ENCODE data around the gene MFSD12. TPM values are rescaled to one million over a fixed set of nuclear protein-coding genes. Genes with fewer than 3 reads are reported as not detected.

The MFSD12 gene
- total RNA-seq, 1 experiment from 2014 or later = 34.5 TPM

GRCh38 chr19:3556423-3556977, 886 bp downstream of the MFSD12 start:
- Histone ChIP-seq H3K27ac (ENCODE audit: low read length) (peak overlapping the region; percentile 20; the same call in 1 of the 2 replicates), H2AFZ (ENCODE audit: low read length) (no peak overlapping the region), H3K4me3 (ENCODE audit: low read length) (peak overlapping the region; percentile 85), H3K9me3 (ENCODE audit: low read length) (no peaks in the 10 kb centered on the region), H3K9me2 (replicated peaks; ENCODE audit: insufficient read depth, low read length) (no peaks in the 10 kb centered on the region), H3K27me3 (ENCODE audit: low read length) (no peaks in the 10 kb centered on the region), H3K4me1 (ENCODE audit: low read length) (peaks cover 52% of the 10 kb centered on the region), H4K20me1 (ENCODE audit: insufficient read depth, low read depth, low read length) (peaks cover 15% of the 10 kb centered on the region; the same call in 1 of the 2 replicates), H3K4me2 (ENCODE audit: low read depth, low read length, poor library complexity, severe bottlenecking) (peak overlapping the region; percentile 98), H3K79me2 (ENCODE audit: low read length) (peaks cover 46% of the 10 kb centered on the region), H3K36me3 (ENCODE audit: insufficient read depth, low read length) (no peaks in the 10 kb centered on the region), H3K9ac (ENCODE audit: low read length) (peak overlapping the region; percentile 81)
- no peak for DNase-seq

- H3K9me2 ChIP-seq (replicated peaks; ENCODE audit: insufficient read depth, low read length) = no peaks in the 10 kb centered on the region
- H3K4me1 ChIP-seq (ENCODE audit: low read length) = peaks cover 52% of the 10 kb centered on the region
- H3K9me3 ChIP-seq (ENCODE audit: low read length) = no peaks in the 10 kb centered on the region
- H3K79me2 ChIP-seq (ENCODE audit: low read length) = peaks cover 46% of the 10 kb centered on the region
- no peak overlapping the region for H2AFZ ChIP-seq (ENCODE audit: low read length)
- H3K9ac ChIP-seq (ENCODE audit: low read length) = peak overlapping the region; percentile 81
- peaks cover 15% of the 10 kb centered on the region; the same call in 1 of the 2 replicates for H4K20me1 ChIP-seq (ENCODE audit: insufficient read depth, low read depth, low read length)
- peak overlapping the region; percentile 85; the same call in 1 of the 2 replicates for H3K4me3 ChIP-seq (ENCODE audit: low read length)
- no peak overlapping the region for H3K27ac ChIP-seq (ENCODE audit: low read length)
- no peaks in the 10 kb centered on the region for H3K36me3 ChIP-seq (ENCODE audit: insufficient read depth, low read length)
- no peak for DNase-seq
- H3K27me3 ChIP-seq (ENCODE audit: low read length) = no peaks in the 10 kb centered on the region
- peak overlapping the region; percentile 98 for H3K4me2 ChIP-seq (ENCODE audit: low read depth, low read length, poor library complexity, severe bottlenecking)
Observed at GRCh38 chr19:3555653-3556422, 1.5 kb downstream of the MFSD12 start.

GRCh38 chr19:3554254-3555083, 2.9 kb downstream of the MFSD12 start:
- Histone ChIP-seq H3K9me3 (ENCODE audit: low read length) (no peaks in the 10 kb centered on the region), H3K36me3 (ENCODE audit: insufficient read depth, low read length) (no peaks in the 10 kb centered on the region), H3K4me3 (ENCODE audit: low read length) (peak overlapping the region; percentile 36; the same call in 1 of the 2 replicates), H3K4me2 (ENCODE audit: low read depth, low read length, poor library complexity, severe bottlenecking) (peak overlapping the region; percentile 53), H4K20me1 (ENCODE audit: insufficient read depth, low read depth, low read length) (peaks cover 15% of the 10 kb centered on the region; the same call in 1 of the 2 replicates), H3K27me3 (ENCODE audit: low read length) (no peaks in the 10 kb centered on the region), H3K79me2 (ENCODE audit: low read length) (peaks cover 46% of the 10 kb centered on the region), H3K9me2 (replicated peaks; ENCODE audit: insufficient read depth, low read length) (no peaks in the 10 kb centered on the region), H2AFZ (ENCODE audit: low read length) (no peak overlapping the region), H3K4me1 (ENCODE audit: low read length) (peaks cover 52% of the 10 kb centered on the region), H3K9ac (ENCODE audit: low read length) (peak overlapping the region; percentile 35), H3K27ac (ENCODE audit: low read length) (peak overlapping the region; percentile 36)
- DNase-seq = no peak

- DNase-seq = no peak
- Histone ChIP-seq H4K20me1 (ENCODE audit: insufficient read depth, low read depth, low read length) (peaks cover 18% of the 10 kb centered on the region; the same call in 1 of the 2 replicates), H3K36me3 (ENCODE audit: insufficient read depth, low read length) (no peaks in the 10 kb centered on the region), H2AFZ (ENCODE audit: low read length) (no peak overlapping the region), H3K4me3 (ENCODE audit: low read length) (no peak overlapping the region), H3K9ac (ENCODE audit: low read length) (no peak overlapping the region), H3K4me2 (ENCODE audit: low read depth, low read length, poor library complexity, severe bottlenecking) (no peak overlapping the region), H3K9me3 (ENCODE audit: low read length) (no peaks in the 10 kb centered on the region), H3K9me2 (replicated peaks; ENCODE audit: insufficient read depth, low read length) (no peaks in the 10 kb centered on the region), H3K27ac (ENCODE audit: low read length) (no peak overlapping the region), H3K79me2 (ENCODE audit: low read length) (peaks cover 41% of the 10 kb centered on the region), H3K27me3 (ENCODE audit: low read length) (no peaks in the 10 kb centered on the region), H3K4me1 (ENCODE audit: low read length) (peaks cover 42% of the 10 kb centered on the region)
Observed at GRCh38 chr19:3551792-3552095, 5.6 kb downstream of the MFSD12 start.

- peaks cover 37% of the 10 kb centered on the region for H3K4me1 ChIP-seq (ENCODE audit: low read length)
- peaks cover 13% of the 10 kb centered on the region; the same call in 1 of the 2 replicates for H4K20me1 ChIP-seq (ENCODE audit: insufficient read depth, low read depth, low read length)
- H3K27me3 ChIP-seq (ENCODE audit: low read length) = no peaks in the 10 kb centered on the region
- no peak overlapping the region for H3K4me2 ChIP-seq (ENCODE audit: low read depth, low read length, poor library complexity, severe bottlenecking)
- H3K27ac ChIP-seq (ENCODE audit: low read length) = no peak overlapping the region
- H3K9me2 ChIP-seq (replicated peaks; ENCODE audit: insufficient read depth, low read length) = no peaks in the 10 kb centered on the region
- DNase-seq = no peak
- H3K36me3 ChIP-seq (ENCODE audit: insufficient read depth, low read length) = no peaks in the 10 kb centered on the region
- peaks cover 36% of the 10 kb centered on the region for H3K79me2 ChIP-seq (ENCODE audit: low read length)
- H3K4me3 ChIP-seq (ENCODE audit: low read length) = no peak overlapping the region
- no peak overlapping the region for H3K9ac ChIP-seq (ENCODE audit: low read length)
- H3K9me3 ChIP-seq (ENCODE audit: low read length) = no peaks in the 10 kb centered on the region
- no peak overlapping the region for H2AFZ ChIP-seq (ENCODE audit: low read length)
Observed at GRCh38 chr19:3550947-3551791, 6.2 kb downstream of the MFSD12 start.

GRCh38 chr19:3549816-3550215, 7.6 kb downstream of the MFSD12 start:
- Histone ChIP-seq H3K4me1 (ENCODE audit: low read length) (peaks cover 23% of the 10 kb centered on the region), H3K9me3 (ENCODE audit: low read length) (no peaks in the 10 kb centered on the region), H3K36me3 (ENCODE audit: insufficient read depth, low read length) (no peaks in the 10 kb centered on the region), H3K79me2 (ENCODE audit: low read length) (peaks cover 22% of the 10 kb centered on the region), H3K9ac (ENCODE audit: low read length) (no peak overlapping the region), H3K4me3 (ENCODE audit: low read length) (no peak overlapping the region), H2AFZ (ENCODE audit: low read length) (no peak overlapping the region), H3K4me2 (ENCODE audit: low read depth, low read length, poor library complexity, severe bottlenecking) (no peak overlapping the region), H3K27me3 (ENCODE audit: low read length) (no peaks in the 10 kb centered on the region), H3K27ac (ENCODE audit: low read length) (no peak overlapping the region), H4K20me1 (ENCODE audit: insufficient read depth, low read depth, low read length) (peaks cover 15% of the 10 kb centered on the region; the same call in 1 of the 2 replicates), H3K9me2 (replicated peaks; ENCODE audit: insufficient read depth, low read length) (no peaks in the 10 kb centered on the region)
- no peak for DNase-seq

GRCh38 chr19:3548606-3549005, 8.8 kb downstream of the MFSD12 start:
- no peak overlapping the region for H3K9ac ChIP-seq (ENCODE audit: low read length)
- H2AFZ ChIP-seq (ENCODE audit: low read length) = no peak overlapping the region
- no peak overlapping the region for H3K4me3 ChIP-seq (ENCODE audit: low read length)
- H4K20me1 ChIP-seq (ENCODE audit: insufficient read depth, low read depth, low read length) = peaks cover 15% of the 10 kb centered on the region; the same call in 1 of the 2 replicates
- H3K27me3 ChIP-seq (ENCODE audit: low read length) = no peaks in the 10 kb centered on the region
- H3K79me2 ChIP-seq (ENCODE audit: low read length) = peaks cover 13% of the 10 kb centered on the region
- H3K9me2 ChIP-seq (replicated peaks; ENCODE audit: insufficient read depth, low read length) = no peaks in the 10 kb centered on the region
- peaks cover 11% of the 10 kb centered on the region for H3K4me1 ChIP-seq (ENCODE audit: low read length)
- H3K36me3 ChIP-seq (ENCODE audit: insufficient read depth, low read length) = no peaks in the 10 kb centered on the region
- no peaks in the 10 kb centered on the region for H3K9me3 ChIP-seq (ENCODE audit: low read length)
- no peak overlapping the region for H3K27ac ChIP-seq (ENCODE audit: low read length)
- H3K4me2 ChIP-seq (ENCODE audit: low read depth, low read length, poor library complexity, severe bottlenecking) = no peak overlapping the region
- no peak for DNase-seq

Data from Karpas-422 (cell line).